GM23338 (cell line): ENCODE data around the gene ADD3. TPM values are rescaled to one million over a fixed set of nuclear protein-coding genes. Genes with fewer than 3 reads are reported as not detected.

ENCODE experiments used
- ATAC-seq: fragments of 200-7000 bp; cut with Tn5 transposase; 3 replicates; pipeline ENCODE4 v1.9.1; 2020
- DNase-seq: peaks from one replicate; pipeline ENCODE4 v3.0.0-alpha.2; 2015; ENCODE audit warnings: low spot score
- H2AFZ ChIP-seq: fragments of 200-600 bp; sonication (generic); 2 replicates; pipeline ENCODE4 v1.8.0; 2016; ENCODE audit warnings: antibody characterized with exemption, mild to moderate bottlenecking, moderate library complexity
- H3F3A ChIP-seq: fragments of 200-600 bp; sonication (generic); replicated peaks from 2 replicates; pipeline ENCODE4 v1.8.0; 2017; ENCODE audit warnings: antibody characterized with exemption, mixed run types, low read depth
- H3K27ac ChIP-seq: fragments of 200-600 bp; sonication (generic); 2 replicates; pipeline ENCODE4 v1.6.1; 2016; ENCODE audit warnings: low read depth
- H3K27me3 ChIP-seq: fragments of 200-600 bp; sonication (generic); 2 replicates; pipeline ENCODE4 v1.8.0; 2016; ENCODE audit warnings: mild to moderate bottlenecking, mixed run types, moderate library complexity; ENCODE audit not compliant: insufficient read depth
- H3K36me3 ChIP-seq: fragments of 200-600 bp; sonication (generic); 2 replicates; pipeline ENCODE4 v1.8.0; 2016; ENCODE audit warnings: mild to moderate bottlenecking; ENCODE audit not compliant: insufficient read depth
- H3K4me1 ChIP-seq: fragments of 200-600 bp; sonication (generic); 2 replicates; pipeline ENCODE4 v1.8.0; 2016; ENCODE audit warnings: mild to moderate bottlenecking, moderate library complexity; ENCODE audit not compliant: insufficient read depth
- H3K4me2 ChIP-seq: fragments of 200-600 bp; sonication (generic); 2 replicates; pipeline ENCODE4 v1.7.1; 2017; ENCODE audit warnings: mixed run types
- H3K4me3 ChIP-seq: fragments of 200-600 bp; sonication (generic); 2 replicates; pipeline ENCODE4 v1.6.1; 2016; ENCODE audit warnings: mixed run types
- H3K79me2 ChIP-seq: fragments of 200-600 bp; sonication (generic); replicated peaks from 2 replicates; pipeline ENCODE4 v1.8.0; 2017; ENCODE audit warnings: mild to moderate bottlenecking; ENCODE audit not compliant: insufficient read depth
- H3K9me2 ChIP-seq: fragments of 200-600 bp; sonication (generic); 2 replicates; pipeline ENCODE4 v1.8.0; 2017; ENCODE audit not compliant: insufficient read depth
- H4K20me1 ChIP-seq: fragments of 200-600 bp; sonication (generic); replicated peaks from 2 replicates; pipeline ENCODE4 v1.8.0; 2017; ENCODE audit warnings: mild to moderate bottlenecking; ENCODE audit not compliant: insufficient read depth
- H3K27ac Mint-ChIP-seq: 2 replicates; pipeline ENCODE4 v1.8.0; 2020; ENCODE audit warnings: inconsistent platforms, mild to moderate bottlenecking, moderate library complexity, mixed read lengths
- H3K27me3 Mint-ChIP-seq: 3 replicates; pipeline ENCODE4 v1.8.0; 2022; ENCODE audit warnings: low read depth, mild to moderate bottlenecking, moderate library complexity, mixed read lengths, inconsistent platforms; ENCODE audit not compliant: insufficient read depth, poor library complexity
- H3K36me3 Mint-ChIP-seq: 3 replicates; pipeline ENCODE4 v1.8.0; 2021; ENCODE audit warnings: low read depth, mild to moderate bottlenecking, inconsistent platforms, moderate library complexity, mixed read lengths
- H3K4me1 Mint-ChIP-seq: 3 replicates; pipeline ENCODE4 v1.8.0; 2020; ENCODE audit warnings: mild to moderate bottlenecking, inconsistent platforms, mixed read lengths
- H3K4me3 Mint-ChIP-seq: 3 replicates; pipeline ENCODE4 v1.8.0; 2021; ENCODE audit warnings: moderate library complexity, mild to moderate bottlenecking, inconsistent platforms, mixed read lengths
- H3K9me3 Mint-ChIP-seq: 3 replicates; pipeline ENCODE4 v1.8.0; 2020; ENCODE audit warnings: moderate library complexity, mild to moderate bottlenecking, inconsistent platforms, mixed read lengths
- CREB1 ChIP-seq: fragments of 250-450 bp; sonication (Bioruptor Pico); IDR thresholded peaks from 2 replicates; pipeline ENCODE4 v1.5.0; 2020; ENCODE audit warnings: low read depth, mild to moderate bottlenecking, moderate library complexity
- CTCF ChIP-seq, 2 experiments: fragments of 200-600 bp in 1 of 2; sonication (generic) in 1 of 2; conservative IDR thresholded peaks; 2 replicates each; pipeline versions ENCODE4 v1.5.1 to v1.6.1; 2016 to 2017; ENCODE audit warnings: antibody characterized with exemption in 2 of 2, low read depth in 2 of 2, mild to moderate bottlenecking in 2 of 2, moderate library complexity in 1 of 2
- EZH2 ChIP-seq: fragments of 200-600 bp; sonication (generic); IDR thresholded peaks from one replicate; pipeline ENCODE4 v1.8.0; 2017; ENCODE audit warnings: antibody characterized with exemption, mild to moderate bottlenecking, low read depth; ENCODE audit not compliant: unreplicated experiment
- EZH2phosphoT487 ChIP-seq: fragments of 200-600 bp; sonication (generic); IDR thresholded peaks from one replicate; pipeline ENCODE4 v1.8.1; 2018; ENCODE audit warnings: antibody characterized with exemption; ENCODE audit not compliant: unreplicated experiment
- JUNB ChIP-seq: IDR thresholded peaks from one replicate; pipeline ENCODE4 v1.6.1; 2016; ENCODE audit warnings: antibody characterized with exemption; ENCODE audit not compliant: unreplicated experiment
- NANOG ChIP-seq: IDR thresholded peaks from 2 replicates; pipeline ENCODE4 v1.6.1; 2016; ENCODE audit warnings: antibody characterized with exemption, borderline replicate concordance
- POLR2AphosphoS5 ChIP-seq: IDR thresholded peaks from 2 replicates; pipeline ENCODE4 v1.6.1; 2016; ENCODE audit warnings: antibody characterized with exemption, low read depth
- REST ChIP-seq: IDR thresholded peaks from one replicate; pipeline ENCODE4 v1.6.1; 2018; ENCODE audit warnings: antibody characterized with exemption; ENCODE audit not compliant: unreplicated experiment
- STAT1 ChIP-seq: IDR thresholded peaks from one replicate; pipeline ENCODE4 v1.6.1; 2016; ENCODE audit warnings: antibody characterized with exemption; ENCODE audit not compliant: unreplicated experiment
- ZNF114 ChIP-seq: fragments of 250-450 bp; sonication (Bioruptor Pico); IDR thresholded peaks from 2 replicates; pipeline ENCODE4 v1.5.0; 2020; ENCODE audit warnings: mild to moderate bottlenecking, moderate library complexity
- ZNF331 ChIP-seq: fragments of 250-450 bp; sonication (Bioruptor Pico); IDR thresholded peaks from 2 replicates; pipeline ENCODE4 v1.5.0; 2020; ENCODE audit warnings: low read depth, mild to moderate bottlenecking, moderate library complexity
- ZNF462 ChIP-seq: fragments of 250-450 bp; sonication (Bioruptor Pico); IDR thresholded peaks from 2 replicates; pipeline ENCODE4 v1.5.0; 2020; ENCODE audit warnings: mild to moderate bottlenecking, moderate library complexity
- polyA plus RNA-seq: library from polyadenylated mRNA; unstranded; fragments of >200 nt; fragmentation: Nextera tagmentation; extraction: Ambion mirVana; gene quantifications from 2 replicates; pipeline ENCODE4 v1.2.1, GENCODE V29; 2016
- total RNA-seq: library from RNA; depleted of rRNA; stranded (reverse); fragments of >200 nt; shearing (Covaris generic); gene quantifications from 2 replicates; pipeline ENCODE4 v1.2.3, GENCODE V29; 2014
- TF ChIP-seq, protein P1 (sequence below): IDR thresholded peaks from 2 replicates; pipeline ENCODE4 v1.6.1; 2016; ENCODE audit warnings: antibody characterized with exemption

ADD3 gene
- total and polyA plus RNA-seq, 2 experiments from 2014 or later, result 68.5 to 767 TPM

DNA sequence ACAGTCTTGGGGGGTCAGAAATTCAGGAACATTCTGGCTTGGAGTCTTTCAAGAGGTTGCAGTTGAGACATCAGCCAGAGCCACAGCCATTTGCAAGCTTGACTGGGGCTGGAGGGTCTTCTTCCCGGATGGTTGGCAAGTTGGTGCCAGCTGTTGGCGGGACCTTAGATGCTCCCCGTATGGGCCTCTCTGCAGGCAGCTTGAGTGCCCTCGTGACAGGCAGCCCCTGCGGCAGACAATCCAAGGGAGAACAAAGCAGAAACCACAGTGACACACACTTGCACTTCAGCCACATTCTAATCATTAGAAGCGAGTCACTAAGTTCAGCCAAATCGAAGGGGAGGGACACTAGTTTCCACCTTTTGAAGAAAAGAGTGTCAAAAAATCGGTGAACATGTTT, 140.2 kb downstream of the ADD3 start:
- no peaks in the 10 kb centered on the region for H3K79me2 ChIP-seq
- ATAC-seq, result no peak

More for the DNA sequence above, 140.2 kb downstream of the ADD3 start:
- no peaks in the 10 kb centered on the region for H3K4me1 ChIP-seq
- H4K20me1 ChIP-seq, result no peaks in the 10 kb centered on the region
- no peaks in the 10 kb centered on the region for H3F3A ChIP-seq
- Mint-ChIP-seq H3K9me3 (no peaks in the 10 kb centered on the region), H3K36me3 (no peaks in the 10 kb centered on the region), H3K4me3 (no peak overlapping the region), H3K27me3 (peaks cover 8% of the 10 kb centered on the region), H3K27ac (no peak overlapping the region), H3K4me1 (peaks cover 8% of the 10 kb centered on the region)
- TF ChIP-seq ZNF462 (CRISPR knock-in tag), result no peak
- no peak for TF ChIP-seq ZNF331 (CRISPR knock-in tag)
- no peak for TF ChIP-seq ZNF114 (CRISPR knock-in tag)
- TF ChIP-seq EZH2, result no peak
- TF ChIP-seq EZH2phosphoT487, result no peak
- TF ChIP-seq CREB1, result no peak
- no peak for TF ChIP-seq REST
- TF ChIP-seq POLR2AphosphoS5, result no peak
- TF ChIP-seq JUNB, result no peak
- TF ChIP-seq NANOG, result no peak
- no peak for TF ChIP-seq CTCF (conservative IDR thresholded peaks at IDR 0.05; ENCODE audit: low read depth in 2 of 2)
- TF ChIP-seq, protein P1, sequence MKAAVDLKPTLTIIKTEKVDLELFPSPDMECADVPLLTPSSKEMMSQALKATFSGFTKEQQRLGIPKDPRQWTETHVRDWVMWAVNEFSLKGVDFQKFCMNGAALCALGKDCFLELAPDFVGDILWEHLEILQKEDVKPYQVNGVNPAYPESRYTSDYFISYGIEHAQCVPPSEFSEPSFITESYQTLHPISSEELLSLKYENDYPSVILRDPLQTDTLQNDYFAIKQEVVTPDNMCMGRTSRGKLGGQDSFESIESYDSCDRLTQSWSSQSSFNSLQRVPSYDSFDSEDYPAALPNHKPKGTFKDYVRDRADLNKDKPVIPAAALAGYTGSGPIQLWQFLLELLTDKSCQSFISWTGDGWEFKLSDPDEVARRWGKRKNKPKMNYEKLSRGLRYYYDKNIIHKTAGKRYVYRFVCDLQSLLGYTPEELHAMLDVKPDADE, result no peak
- no peak for TF ChIP-seq STAT1
- no peak overlapping the region for H2AFZ ChIP-seq
- no peaks in the 10 kb centered on the region for H3K36me3 ChIP-seq
- no peak overlapping the region for H3K4me2 ChIP-seq
- H3K27ac ChIP-seq, result no peak overlapping the region
- H3K9me2 ChIP-seq, result no peaks in the 10 kb centered on the region
- peaks cover 21% of the 10 kb centered on the region for H3K27me3 ChIP-seq
- H3K4me3 ChIP-seq, result no peak overlapping the region
- no peak for DNase-seq
